GM18526 (cell line): ENCODE measurements around the gene PYHIN1.

Experiments used
- POLR2A ChIP-seq: IDR thresholded peaks from 3 replicates; pipeline ENCODE4 v1.6.1; 2011; ENCODE audit not compliant: insufficient read length; ENCODE audit errors: extremely low read depth

PYHIN1 gene

DNA sequence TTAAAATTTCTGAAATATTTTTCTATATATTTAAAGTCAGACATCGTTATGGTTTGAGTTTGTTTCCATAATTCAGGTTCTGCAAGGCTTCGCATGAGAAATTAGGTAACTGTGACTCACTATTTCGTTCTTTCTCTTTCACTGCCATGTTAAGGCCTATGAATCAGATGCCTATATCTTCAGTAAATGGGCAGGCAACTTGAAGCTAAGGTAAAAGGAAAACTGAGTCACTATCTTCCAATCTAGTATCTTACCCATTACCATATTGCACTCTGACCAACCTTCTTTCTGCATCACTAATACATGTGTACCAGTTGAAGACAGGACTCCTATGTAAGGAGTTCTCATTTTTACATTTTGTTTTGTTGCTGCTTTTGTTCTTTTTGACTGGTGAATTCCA is 37.8 kb downstream of the PYHIN1 start:
- TF ChIP-seq POLR2A, result no peak

DNA sequence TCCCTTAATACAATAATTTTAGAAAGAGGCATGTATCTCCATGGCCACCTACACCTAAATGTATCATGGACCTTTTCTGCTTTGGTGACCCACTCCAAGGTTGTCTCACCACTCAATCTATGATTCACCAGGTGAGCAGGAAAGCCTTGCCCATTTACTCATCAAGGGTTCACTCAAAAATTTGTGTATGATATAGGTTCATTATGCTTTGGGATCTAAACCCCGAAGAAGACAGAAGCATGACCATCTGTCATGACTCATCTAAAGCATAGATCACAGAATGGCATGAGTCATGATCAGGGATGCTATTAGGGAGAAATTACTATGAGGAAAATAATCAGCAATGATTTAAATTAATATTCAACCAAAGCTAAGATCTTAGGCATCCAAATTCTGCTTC is 38.5 kb downstream of the PYHIN1 start:
- TF ChIP-seq POLR2A, result no peak

DNA sequence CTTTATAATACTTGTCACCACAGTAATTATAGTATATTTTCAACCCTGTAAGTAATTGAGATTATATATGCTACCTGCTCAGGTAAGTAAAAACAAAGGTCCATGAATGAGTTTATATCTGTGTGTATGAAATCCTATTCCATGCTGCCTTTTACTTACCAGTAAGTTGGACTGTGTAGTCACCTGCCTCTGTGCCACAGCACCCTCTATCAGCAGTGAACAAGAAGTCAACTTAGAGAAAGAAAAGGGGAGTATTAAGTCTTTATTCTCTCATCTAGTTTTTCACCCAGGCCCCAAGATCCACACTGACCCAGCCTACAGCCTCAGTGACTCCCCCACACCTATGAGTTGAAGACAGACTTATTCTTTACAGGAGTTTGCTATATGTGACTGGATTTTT is 41.5 kb downstream of the PYHIN1 start:
- TF ChIP-seq POLR2A, result no peak

DNA sequence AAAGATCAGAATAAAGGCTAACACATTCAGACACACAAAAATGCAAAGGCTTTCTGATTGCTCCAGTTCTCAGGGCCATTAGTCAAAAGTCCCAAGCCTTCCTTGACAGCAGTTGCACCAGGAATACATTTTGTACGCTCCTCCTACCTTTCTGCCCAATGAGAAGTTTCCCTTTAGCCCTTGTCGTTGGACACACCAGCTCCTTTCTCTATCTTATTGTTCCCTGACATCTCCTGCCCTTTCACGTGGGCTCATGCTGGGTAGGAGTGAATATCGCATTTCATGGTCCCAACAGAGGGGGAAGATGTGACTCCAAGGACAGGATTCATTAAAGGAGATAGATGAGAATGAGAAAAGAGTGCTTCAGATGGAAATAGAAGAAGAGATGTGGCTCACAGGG is 44.9 kb downstream of the PYHIN1 start:
- no peak for TF ChIP-seq POLR2A

DNA sequence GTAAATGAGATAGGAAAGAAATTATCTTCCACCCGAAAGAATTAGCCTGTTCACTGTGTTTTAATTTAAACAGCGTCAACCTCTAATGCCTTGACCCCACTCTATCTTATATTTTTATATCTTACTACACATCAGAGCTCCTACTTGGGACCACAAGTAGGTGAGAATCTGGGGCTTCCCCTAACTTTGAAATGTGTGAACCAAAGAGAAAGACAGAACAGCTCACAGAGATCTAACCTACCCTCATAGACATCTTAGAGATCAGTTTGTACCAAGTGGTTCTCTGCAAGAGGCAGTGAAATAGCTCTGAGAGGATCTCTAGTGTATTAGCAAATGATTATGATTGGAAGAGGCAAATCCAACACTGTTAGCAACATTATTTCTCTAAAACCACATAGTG is 47.4 kb downstream of the PYHIN1 start:
- no peak for TF ChIP-seq POLR2A

DNA sequence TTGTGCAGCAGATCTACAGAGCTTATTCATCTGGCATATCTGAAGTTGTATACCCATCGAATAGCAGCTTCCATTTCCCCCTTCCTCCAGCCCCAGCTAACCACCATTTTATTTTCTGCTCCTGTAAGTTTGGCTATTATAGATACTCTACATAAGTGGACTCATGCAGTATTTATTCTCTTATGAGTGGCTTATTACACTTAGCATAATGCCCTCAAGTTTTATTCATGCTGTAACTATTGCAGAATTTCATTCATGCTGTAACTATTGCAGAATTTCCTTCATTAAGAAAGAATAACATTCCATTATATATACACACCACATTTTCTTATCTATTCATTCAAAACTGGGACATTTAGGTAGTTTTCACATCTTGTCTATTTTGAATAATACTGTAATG is 47.9 kb downstream of the PYHIN1 start:
- no peak for TF ChIP-seq POLR2A

DNA sequence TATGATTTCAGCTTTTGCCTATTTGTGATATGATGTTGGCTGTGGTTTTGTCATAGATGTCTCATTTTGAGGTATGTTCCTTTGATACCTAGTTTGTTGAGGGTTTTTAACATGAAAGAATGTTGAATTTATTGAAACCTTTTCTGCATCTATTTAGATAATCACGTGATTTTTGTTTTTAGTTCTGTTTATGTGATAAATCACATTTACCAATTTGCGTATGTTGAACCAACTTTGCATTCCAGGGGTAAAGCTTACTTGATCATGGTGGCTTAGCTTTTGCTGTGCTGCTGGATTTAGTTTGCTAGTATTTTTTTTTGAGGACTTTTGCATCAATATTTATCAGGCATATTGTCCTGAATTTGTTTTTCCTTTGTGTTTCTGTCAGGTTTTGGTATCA is 51.9 kb downstream of the PYHIN1 start:
- TF ChIP-seq POLR2A, result no peak

DNA sequence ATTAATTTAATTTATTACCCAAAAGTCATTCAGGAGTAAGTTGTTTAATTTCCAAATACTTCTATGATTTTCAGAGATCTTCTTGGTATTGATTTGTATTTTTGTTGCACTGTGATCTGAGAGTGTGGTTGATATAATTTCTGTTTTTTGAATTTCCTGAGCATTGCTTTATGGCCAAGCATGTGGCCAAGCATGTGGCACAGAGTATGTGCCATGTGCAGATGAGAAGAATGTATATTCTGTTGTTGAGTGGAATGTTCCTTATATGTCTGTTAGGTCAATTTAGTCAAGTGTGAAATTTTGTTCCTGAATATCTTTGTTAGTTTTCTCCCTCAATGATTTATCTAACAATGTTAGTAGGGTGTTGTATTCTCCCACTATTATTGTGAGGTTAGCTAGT is 53.0 kb downstream of the PYHIN1 start:
- TF ChIP-seq POLR2A, result no peak

DNA sequence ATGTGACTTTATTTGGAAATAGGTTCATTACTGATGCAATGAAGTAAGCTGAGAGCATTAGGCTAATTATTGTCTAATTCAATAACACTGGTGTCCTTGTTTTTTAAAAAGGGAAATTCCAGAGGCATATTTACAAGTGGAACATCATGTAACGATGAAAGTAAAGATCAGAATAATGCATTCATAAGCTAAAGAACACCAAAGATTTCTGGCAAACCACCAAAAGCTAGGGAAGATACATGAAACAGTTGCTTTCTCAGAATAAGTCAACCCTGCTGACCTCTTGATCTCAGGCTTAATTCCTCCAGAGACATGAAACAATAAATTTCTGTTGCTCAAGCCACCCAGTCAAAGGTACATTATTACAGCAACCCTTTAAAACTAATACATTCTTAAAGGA is 58.1 kb downstream of the PYHIN1 start:
- TF ChIP-seq POLR2A, result no peak

DNA sequence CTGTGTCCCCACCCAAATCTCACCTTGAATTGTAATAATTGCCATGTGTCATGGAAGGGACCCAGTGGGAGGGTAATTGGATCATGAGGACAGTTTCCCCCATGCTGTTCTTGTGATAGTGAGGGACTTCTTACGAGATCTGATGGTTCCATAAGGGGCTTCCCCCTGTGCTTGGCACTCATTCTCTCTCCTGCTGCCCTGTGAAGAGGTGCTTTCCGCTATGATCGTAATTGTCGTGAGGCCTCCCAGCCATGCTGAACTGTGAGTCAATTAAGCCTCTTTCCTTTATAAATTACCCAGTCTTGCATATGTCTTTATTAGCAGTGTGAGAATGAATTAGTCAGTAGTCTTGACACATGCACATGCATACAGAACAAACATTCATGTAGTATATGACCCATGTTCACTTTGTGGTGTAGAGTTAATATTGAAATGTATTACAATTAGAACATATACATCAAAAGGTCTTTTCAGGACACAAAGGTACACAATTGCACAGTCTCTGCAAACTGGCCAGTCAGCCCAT is 61.5 kb downstream of the PYHIN1 start:
- TF ChIP-seq POLR2A, result no peak

DNA sequence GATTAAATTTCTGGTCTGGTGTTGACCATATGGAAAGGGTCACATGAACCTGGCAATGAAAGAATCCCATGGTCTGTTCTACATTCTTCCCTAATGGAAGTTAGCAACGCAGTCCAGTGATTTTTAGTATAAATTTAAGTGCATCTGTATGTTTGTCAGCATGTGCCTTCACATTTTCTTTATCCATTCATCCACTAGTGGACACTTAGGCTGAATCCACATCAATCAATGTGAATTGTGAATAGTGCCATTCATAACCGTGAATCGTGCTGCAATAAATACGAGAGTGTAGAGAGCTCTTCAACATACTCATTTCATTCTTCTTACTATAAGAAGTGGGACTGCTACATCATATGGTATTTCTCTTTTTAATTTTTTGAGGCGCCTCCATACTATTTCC is 65.6 kb downstream of the PYHIN1 start:
- TF ChIP-seq POLR2A, result no peak

DNA sequence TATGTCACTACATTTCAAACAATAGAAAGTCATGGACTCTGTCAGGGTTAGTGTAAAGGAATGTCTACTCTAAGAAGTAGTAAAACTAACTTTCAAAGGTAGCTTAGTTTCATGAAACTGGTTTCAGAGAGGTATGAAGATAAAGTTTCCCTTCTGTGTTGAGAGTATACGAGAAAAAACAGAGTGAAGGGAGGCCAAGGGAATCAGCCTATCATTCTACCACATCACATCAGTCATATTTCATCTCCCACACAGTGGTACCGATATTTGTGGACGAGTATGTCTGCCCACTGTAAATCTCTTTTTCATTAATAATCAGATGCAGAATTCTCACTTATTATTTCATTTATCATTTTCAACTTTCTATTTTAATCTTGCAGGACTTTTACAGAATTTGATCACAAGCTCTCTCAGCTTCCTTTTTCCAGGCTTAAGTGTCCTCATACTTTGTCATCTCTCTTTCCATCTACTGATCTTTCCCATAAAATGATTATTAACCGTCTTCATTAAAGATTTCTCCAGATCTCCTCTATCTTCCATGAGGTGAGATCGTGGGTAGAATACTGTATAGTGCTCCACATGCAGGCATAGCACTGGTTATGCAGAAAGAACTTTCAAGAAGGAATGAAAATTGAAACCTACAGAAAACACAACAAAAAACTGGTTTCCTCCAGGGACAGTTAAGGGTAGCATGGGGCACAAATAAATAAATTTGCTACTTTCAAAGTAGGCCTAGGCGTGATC is 66.9 kb downstream of the PYHIN1 start:
- TF ChIP-seq POLR2A, result no peak

DNA sequence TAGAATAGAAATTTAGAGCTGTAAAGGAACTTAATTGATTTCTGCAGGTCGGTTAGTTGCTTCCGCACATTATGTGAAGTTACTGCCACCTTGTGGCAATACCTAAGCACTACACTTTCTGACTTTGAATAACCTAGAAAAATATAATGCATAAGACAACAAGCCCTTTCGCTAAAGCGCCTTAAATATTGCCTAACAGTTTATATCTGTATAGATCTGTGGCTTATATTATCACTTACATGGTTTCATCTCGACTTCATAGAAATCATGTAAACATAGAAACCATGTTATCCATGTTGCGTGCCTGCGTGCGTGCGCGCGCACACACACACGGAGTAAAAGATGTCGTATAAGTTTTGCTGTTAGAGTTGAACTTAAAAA is 67.4 kb downstream of the PYHIN1 start:
- no peak for TF ChIP-seq POLR2A

DNA sequence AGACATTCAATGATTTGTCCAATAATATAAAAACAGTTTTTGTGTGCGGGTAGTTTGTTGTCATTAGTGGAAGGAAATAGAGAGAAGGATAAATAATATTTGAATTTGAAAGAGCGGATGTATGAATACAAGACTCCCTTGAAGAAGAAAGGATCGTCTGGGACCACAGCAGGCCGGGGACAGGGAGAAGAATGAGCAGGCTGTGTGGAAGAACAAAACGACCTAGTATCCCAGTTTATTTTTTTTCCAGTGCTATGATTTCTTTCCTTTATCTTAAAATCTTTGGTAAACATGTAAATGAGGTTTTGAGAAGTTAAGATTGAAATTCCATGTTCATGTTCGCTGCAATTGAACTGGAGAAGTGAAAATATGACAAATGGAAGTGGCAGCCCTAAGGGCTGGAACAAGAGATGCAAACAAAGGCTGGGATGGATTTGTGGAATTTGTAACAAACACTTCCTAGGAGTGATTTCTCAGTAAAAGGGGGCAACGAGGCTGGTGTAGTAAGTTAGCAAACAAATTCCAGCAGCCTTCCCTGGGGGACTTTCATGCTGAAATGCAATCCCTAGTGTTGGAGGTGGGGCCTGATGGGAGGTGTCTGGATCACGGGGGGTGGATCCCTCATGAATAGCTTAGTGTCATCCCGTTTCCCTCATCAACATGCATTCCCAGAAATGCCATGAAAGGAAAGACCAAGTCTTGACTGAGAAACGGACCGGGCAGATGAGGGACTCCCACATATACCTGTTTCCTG is 68.1 kb downstream of the PYHIN1 start:
- TF ChIP-seq POLR2A, result no peak

DNA sequence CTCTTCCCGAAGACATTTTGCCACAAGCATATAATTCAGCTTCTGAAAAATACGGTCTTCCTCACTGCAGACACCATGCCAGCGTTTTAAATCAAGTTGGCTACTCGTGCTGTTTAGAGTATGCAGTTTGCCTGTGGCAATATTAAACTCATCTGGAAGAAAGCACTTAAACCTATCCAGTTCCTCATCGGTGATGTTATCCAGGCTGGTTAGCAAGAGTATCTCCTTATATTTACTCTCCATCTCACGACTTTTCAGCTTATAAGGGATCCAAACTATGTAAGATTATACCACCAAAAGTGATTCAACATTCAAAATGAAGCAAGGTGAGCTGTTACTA is 68.7 kb downstream of the PYHIN1 start:
- no peak for TF ChIP-seq POLR2A

DNA sequence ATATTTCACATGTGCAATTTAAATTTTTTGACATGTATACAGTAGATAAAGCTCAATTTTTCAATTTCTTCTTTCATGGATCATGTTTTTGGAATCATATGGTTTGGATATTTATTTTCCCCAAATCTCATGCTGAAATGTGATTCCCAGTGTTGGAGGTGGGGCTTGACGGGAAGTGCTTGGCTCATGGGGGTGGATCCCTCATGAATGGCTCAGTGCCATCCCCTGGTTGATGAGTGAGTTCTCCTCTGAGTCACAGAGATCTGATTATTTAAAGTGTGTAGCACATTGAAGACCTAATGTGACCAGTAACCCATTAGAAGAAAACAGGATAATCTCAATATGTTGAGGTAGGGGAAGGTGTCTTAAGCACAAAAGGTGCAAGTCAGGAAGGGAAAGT is 69.3 kb downstream of the PYHIN1 start:
- no peak for TF ChIP-seq POLR2A

DNA sequence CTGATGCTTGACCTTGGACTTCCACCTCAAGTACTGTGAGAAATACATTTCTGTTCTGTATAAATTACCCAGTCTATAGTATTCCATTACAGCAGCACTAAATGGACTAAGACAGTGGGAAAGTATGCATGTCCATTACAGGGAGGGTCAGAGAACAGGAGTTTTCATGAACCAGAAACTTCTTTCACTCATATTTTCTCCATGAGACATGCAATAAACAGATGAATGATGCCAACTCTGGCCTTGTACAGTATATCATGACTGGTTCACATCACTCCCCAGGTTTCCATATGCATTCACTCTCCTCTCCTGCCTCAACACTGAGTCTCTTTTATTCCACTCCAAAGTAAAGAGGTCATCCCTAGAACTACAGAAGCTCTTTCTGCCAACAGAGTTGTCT is 73.8 kb downstream of the PYHIN1 start:
- no peak for TF ChIP-seq POLR2A

DNA sequence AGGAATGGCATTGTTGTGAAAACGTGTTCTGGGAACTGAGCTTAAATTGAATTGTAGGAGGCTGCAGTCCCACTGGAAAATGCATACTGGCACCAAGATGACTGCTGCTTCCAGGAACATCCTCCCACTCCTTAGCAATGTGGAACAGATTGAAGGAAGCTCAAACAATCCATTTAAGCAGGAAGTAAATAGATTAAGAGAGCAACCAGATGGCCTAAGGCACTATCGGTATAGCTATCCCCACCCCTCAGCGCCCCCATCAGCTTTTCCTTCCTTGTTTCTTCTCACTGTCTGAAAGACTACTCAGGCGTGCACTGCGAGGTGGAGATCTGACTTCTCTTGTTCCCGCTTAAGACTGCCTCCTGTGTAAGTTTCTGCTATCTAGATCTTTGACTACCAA is 74.3 kb downstream of the PYHIN1 start:
- TF ChIP-seq POLR2A, result no peak

DNA sequence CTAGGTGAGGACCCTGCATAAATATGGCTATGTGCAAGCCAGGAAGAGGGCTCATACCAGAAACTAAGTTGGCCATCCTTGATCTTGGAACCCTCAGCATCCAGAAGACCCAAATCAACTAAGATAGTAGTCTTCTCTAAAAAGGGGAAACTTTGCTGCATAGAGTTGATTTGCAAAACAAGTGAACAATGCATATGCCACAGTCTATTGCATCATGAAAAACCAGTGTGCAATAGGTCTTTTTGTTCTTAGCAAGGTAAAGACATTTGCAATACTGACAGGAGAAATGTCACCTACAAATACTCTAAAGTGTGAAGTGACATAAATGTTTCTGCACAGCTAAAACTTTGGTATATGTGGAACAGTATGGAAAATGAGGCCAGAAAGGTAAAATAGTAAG is 76.4 kb downstream of the PYHIN1 start:
- no peak for TF ChIP-seq POLR2A
